ENCODE measurements around the gene TMEM129.
"Not testable (repeated sequence)": the region's sequence is repeated elsewhere in the genome, so short reads cannot be mapped to it uniquely, and the experiment has no call there.

GRCh38 chr4:1671011-1671410 lies 50.1 kb downstream of the TMEM129 start:
- not testable (repeated sequence) for TF ChIP-seq CTCF (IDR thresholded peaks at IDR 0.05; ENCODE audit: borderline replicate concordance, extremely low read depth, low read length, poor library complexity, severe bottlenecking); EZH2 (IDR thresholded peaks at IDR 0.05; ENCODE audit: borderline replicate concordance, low read depth, low read length, severe bottlenecking)
